Effector memory CD8-positive, alpha-beta T cell (primary cell): ENCODE measurements around the gene PIK3R6.
"Not testable (repeated sequence)": the region's sequence is repeated elsewhere in the genome, so short reads cannot be mapped to it uniquely, and the experiment has no call there.

Source experiments
- ATAC-seq: fragments of 150-1000 bp; cut with Tn5 transposase; replicated peaks from 2 replicates; pipeline ENCODE4 v1.10.0; 2021; ENCODE audit warnings: mild to moderate bottlenecking, moderate library complexity
- DNase-seq, 3 experiments: peaks; one replicate each; pipeline ENCODE4 v3.0.0; 2021
- H3K27ac Mint-ChIP-seq, 2 donors: one replicate each; pipeline ENCODE4 v1.8.0; 2022; ENCODE audit warnings: mild to moderate bottlenecking in 2 of 2, mixed read lengths in 2 of 2, moderate library complexity in 2 of 2
- H3K27me3 Mint-ChIP-seq, 2 donors: one replicate each; pipeline ENCODE4 v1.8.0; 2022; ENCODE audit warnings: mixed read lengths in 2 of 2
- H3K36me3 Mint-ChIP-seq: one replicate; pipeline ENCODE4 v1.8.0; 2022; ENCODE audit warnings: mild to moderate bottlenecking, moderate library complexity, mixed read lengths; ENCODE audit not compliant: insufficient read depth
- H3K4me1 Mint-ChIP-seq, 2 donors: one replicate each; pipeline ENCODE4 v1.8.0; 2022; ENCODE audit warnings: low read depth in 2 of 2, mixed read lengths in 2 of 2
- H3K4me3 Mint-ChIP-seq, 2 donors: one replicate each; pipeline ENCODE4 v1.8.0; 2022; ENCODE audit warnings: mild to moderate bottlenecking in 2 of 2, mixed read lengths in 2 of 2, moderate library complexity in 2 of 2
- H3K9me3 Mint-ChIP-seq, 2 donors: one replicate each; pipeline ENCODE4 v1.8.0; 2022; ENCODE audit warnings: mixed read lengths in 2 of 2

Gene PIK3R6

DNA sequence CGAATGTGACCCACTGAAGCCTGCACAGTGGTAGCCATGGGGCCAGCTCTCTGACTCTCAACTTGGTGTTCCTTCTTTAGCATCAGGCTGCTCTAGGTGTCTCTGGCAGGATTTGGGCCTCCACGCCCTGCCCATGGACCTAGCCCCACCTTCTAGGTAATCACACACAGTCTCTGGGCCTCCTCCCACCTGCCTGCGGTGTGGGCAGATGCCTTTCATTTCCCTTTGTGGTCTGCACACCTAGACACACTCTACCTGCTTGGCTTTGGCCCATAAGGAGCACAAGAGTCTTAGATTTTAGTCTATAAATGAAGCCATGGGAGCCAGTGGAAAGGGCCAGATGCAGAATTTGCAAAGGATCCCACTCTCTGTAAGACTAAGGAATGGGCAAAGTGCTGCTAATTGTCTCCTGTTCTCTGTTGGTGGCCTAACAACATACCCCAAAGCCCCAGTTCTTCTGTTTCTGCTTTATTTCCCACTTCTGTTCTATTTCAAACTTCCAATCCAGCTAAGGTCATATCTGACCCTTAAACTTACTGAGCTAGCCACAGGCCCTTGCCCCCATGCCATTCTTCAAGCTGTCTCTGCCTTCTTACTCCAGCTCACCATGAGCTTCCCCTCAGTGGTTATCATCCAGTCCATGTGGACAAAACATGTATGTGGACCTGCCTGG is 61.1 kb downstream of the PIK3R6 start:
- peaks cover 3 to 9% of the 10 kb centered on the region in 2 donors for H3K27me3 Mint-ChIP-seq
- DNase-seq (no peak), ATAC-seq (no peak)
- H3K4me3 Mint-ChIP-seq = no peak overlapping the region
- peaks cover 0 to 3% of the 10 kb centered on the region in 2 donors for H3K4me1 Mint-ChIP-seq
- H3K27ac Mint-ChIP-seq = peak overlapping the region in 1 of 2 donors; percentile 62
- H3K9me3 Mint-ChIP-seq = no peaks in the 10 kb centered on the region
- H3K36me3 Mint-ChIP-seq = no peaks in the 10 kb centered on the region

DNA sequence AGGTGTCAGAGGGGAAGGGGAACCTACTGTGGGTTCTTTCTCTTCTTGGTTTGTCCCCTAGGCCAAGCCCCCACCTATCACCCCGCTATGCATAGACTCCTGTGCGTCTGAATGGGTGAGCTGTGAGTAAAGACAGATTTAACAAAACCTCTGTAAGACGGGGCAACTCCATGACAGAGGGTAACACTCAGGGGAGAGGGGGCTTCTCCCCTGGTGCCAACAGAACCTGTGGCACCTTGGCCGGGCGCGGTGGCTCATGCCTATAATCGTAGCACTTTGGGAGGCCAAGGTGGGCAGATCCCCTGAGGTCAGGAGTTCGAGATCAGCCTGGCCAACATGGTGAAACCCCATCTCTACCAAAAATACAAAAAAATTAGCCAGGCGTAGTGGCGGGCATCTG is 62.1 kb downstream of the PIK3R6 start:
- H3K4me3 Mint-ChIP-seq, H3K4me1 Mint-ChIP-seq, DNase-seq, ATAC-seq, H3K27me3 Mint-ChIP-seq, H3K36me3 Mint-ChIP-seq, H3K27ac Mint-ChIP-seq, H3K9me3 Mint-ChIP-seq: not testable (repeated sequence)

DNA sequence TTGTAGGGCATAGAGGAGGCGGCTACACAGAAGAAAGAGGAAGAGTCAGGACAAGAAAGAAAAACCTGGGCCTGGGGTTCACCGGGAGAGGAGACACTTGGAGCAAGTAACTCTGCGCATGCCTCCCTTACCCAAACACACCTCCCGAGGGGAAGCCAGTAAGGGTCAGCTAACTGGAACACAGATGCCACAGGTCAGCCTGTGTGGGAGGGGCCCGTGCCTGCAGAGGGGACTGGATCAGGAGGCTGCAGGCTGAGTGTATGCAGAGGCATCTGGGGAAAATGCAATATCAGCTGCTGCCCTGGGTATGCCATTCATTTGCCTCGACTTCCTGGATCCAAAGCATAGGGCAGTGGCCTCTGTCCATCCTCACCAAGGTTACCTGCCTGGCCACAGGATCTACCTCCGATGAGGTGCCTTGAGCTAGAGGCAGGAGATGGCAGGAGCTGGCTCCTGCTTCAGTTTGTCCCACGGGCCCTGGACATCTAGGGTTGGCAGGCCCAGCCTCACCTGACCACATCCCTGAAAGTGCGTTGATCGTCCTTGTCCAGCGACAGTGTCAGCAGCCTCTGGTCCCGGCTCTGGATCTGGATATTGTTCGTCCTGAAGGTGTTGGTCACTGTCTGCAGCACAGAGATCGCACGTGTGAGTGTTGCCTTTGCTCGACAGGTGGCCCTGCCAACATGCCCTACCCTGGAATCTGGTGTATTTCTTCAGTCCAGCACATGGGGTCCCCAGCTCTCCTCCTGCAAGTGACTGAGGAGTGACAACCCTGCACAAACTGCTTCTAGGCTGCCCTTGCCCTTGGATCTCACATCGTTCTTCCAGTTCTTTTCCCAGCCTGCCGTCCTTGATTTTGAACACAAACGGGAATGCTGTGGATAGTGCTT is 63.7 kb downstream of the PIK3R6 start:
- Mint-ChIP-seq H3K27me3 (peaks cover 0 to 9% of the 10 kb centered on the region in 2 donors), H3K4me3 (no peak overlapping the region), H3K27ac (peak overlapping the region in 1 of 2 donors; percentile 72), H3K4me1 (peaks cover 0 to 3% of the 10 kb centered on the region in 2 donors), H3K9me3 (no peaks in the 10 kb centered on the region), H3K36me3 (no peaks in the 10 kb centered on the region)
- DNase-seq (no peak), ATAC-seq (no peak)

DNA sequence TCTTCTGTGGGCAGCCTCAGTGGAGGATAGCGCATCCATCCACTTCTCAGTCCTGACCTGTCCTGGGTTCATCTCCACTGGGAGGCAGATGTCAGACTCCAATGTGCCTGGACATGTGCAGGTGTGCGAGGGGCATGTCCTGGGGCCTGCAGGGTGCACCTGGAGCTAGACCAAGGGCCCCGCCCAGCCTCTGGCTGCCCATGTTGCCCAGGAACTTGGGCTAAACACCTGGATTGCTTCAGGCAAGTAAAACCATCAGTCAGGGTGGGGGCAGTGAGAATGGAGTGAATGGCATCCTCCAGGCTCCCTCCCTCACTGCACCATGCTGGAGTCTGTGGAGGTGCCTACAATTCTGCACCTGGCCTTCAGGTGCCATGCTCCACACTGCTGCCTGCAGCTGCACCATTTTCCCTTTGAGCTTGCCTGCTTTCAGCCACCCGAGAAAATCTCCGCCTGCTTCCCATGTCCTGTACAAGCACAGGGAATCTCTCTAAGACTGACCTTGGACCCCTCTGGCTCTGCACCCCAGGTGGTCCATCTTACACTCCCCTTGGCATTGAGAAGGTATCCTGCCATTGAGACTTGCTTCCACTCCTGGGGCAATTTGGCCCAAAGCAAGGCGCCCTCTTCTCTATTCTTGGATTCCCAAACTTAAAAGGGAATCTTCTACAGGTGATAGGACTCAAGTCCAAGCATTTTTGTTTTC is 66.2 kb downstream of the PIK3R6 start:
- DNase-seq = no peak
- Mint-ChIP-seq H3K4me3 (no peak overlapping the region), H3K9me3 (no peaks in the 10 kb centered on the region), H3K27ac (no peak overlapping the region), H3K4me1 (no peaks in the 10 kb centered on the region), H3K36me3 (no peaks in the 10 kb centered on the region), H3K27me3 (peaks cover 6 to 8% of the 10 kb centered on the region in 2 donors)
- no peak for ATAC-seq

DNA sequence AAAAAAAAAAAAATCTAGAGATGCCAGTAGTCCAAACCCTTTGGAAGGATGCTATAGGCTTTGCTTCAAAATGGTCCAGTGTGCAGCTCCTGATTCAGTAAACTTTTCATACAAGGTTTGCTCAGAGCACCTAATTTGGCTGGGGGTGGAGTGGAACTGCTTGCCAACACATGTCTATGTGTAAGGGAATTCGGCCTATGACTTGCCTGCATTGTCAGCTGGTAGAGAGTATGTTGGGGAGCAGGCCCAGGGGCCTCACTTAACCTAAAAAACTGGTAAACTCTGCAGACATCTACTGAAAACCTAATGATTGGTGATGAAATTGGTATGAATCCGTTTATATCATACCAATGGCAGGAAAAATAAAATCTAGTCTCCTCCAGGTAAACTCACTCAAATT is 66.8 kb downstream of the PIK3R6 start:
- no peaks in the 10 kb centered on the region for H3K4me1 Mint-ChIP-seq
- ATAC-seq (no peak), DNase-seq (no peak)
- no peak overlapping the region for H3K4me3 Mint-ChIP-seq
- H3K27me3 Mint-ChIP-seq = peaks cover 6 to 8% of the 10 kb centered on the region in 2 donors
- no peaks in the 10 kb centered on the region for H3K9me3 Mint-ChIP-seq
- H3K27ac Mint-ChIP-seq = no peak overlapping the region
- no peaks in the 10 kb centered on the region for H3K36me3 Mint-ChIP-seq

DNA sequence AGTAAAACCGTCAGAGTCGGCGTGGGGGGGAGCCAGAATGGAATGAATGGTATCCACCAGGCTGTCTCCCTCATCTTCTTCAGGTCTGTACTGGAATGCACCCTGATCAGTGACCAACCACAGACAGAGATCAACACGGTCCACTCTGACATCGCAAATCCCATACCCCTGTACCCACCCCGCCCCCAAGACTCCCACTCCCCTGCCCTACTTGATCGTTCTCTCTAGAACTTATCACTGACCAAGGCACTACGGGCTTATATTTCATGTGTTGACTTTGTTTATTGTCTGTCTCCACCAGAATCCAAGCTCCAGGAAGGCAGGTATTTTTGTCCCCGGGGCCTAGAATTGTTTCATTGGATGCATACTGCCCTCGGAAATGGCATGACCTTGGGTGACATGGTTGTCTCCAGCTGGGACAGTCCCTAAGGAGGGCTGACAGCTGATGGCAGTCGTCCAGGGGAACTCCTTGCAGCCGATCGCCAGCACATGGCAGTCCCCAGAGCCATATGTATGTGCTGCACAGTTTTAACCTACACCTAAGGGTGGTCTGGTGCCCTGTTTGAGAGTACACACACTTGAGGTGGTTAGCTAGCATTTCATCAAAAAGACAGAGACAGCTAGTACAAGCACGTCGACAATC is 67.8 kb downstream of the PIK3R6 start:
- Mint-ChIP-seq H3K27ac (no peak overlapping the region), H3K9me3 (no peaks in the 10 kb centered on the region), H3K4me1 (no peaks in the 10 kb centered on the region), H3K36me3 (no peaks in the 10 kb centered on the region), H3K4me3 (no peak overlapping the region), H3K27me3 (peaks cover 6 to 8% of the 10 kb centered on the region in 2 donors)
- DNase-seq (no peak), ATAC-seq (no peak)

DNA sequence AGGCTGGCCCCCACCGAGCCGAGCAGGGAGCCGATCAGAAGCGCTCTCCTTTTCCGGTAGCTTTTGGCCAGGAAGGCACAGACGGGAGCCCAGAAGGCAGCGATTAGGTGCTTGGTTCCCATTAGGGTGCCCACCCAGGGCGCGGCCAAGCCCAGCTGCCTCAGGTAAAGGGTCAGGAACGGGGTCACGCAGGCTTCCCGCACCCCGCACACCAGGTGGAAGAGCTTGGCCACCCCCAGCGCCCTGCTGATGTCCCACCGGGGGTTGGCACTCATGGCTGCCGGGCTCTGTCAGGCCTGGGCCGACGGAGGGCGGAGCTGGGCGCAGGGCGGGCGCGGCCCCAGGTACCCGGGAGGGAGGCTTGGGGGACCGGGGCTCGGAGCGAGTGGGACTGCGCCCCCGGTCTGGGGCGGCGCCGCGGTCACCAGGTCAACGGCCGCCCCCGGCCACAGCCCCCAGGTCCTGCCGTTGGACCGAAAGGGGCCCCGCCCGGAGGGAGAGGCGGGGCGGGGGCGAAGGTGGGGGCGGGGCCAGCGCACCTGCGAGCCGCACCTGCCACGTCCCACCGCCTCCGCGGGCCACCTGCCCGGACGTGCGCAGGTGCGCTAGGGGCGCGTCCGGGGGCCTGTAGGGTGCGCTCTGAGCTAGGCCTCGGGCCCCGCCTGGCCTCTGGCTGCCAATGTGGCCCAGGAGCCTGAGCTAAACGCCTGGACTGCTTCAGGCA is 68.5 kb downstream of the PIK3R6 start, which contains the start of gene MFSD6L:
Gene MFSD6L, minus strand, starts transcription at position 520 of the 724 bp plus-strand sequence. Its CDS starts 245 bp downstream, at position 275.
- ATAC-seq (no peak), DNase-seq (no peak)
- no peaks in the 10 kb centered on the region for H3K36me3 Mint-ChIP-seq

DNA sequence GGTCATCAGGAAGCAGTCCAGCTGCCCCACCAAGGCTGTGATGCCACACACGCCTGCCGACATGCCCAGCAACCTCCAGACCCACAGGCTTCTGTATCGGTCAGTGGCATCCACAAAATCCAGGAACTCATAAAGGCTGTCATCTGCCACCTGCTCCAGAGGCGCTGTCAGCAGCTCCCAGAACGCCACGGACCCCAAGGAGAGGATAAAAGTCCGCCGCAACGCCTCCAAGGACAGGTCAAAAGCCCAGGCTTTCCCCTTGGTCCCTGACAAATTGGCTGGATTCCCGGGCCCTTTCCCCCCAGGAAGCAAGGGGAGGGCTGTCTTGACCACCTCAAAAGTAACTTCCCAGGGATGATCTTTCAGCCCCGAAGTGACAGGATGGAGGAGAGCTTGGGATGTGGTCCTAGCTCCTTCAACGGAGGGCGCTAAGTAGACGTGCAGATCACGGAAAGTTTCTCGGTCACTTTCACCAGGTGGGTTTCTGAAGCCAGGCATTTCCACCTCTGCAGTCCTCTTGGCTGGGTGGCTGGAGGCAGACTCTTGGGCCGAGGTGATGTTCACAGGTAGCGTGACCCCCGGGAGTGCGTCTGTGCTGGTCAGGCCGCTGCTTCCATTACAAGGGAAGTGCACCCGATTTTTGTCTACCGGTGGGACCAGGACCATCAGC is 69.2 kb downstream of the PIK3R6 start:
- DNase-seq (no peak), ATAC-seq (no peak)
- no peak overlapping the region for H3K4me3 Mint-ChIP-seq
- no peaks in the 10 kb centered on the region for H3K4me1 Mint-ChIP-seq
- no peaks in the 10 kb centered on the region for H3K9me3 Mint-ChIP-seq
- H3K27ac Mint-ChIP-seq = no peak overlapping the region
- H3K36me3 Mint-ChIP-seq = no peaks in the 10 kb centered on the region
- peaks cover 6 to 8% of the 10 kb centered on the region in 2 donors for H3K27me3 Mint-ChIP-seq

More for the DNA sequence above, 68.5 kb downstream of the PIK3R6 start, which contains the start of gene MFSD6L:
- no peaks in the 10 kb centered on the region for H3K4me1 Mint-ChIP-seq
- no peak within 1 kb of the TSS for H3K27ac Mint-ChIP-seq
- H3K9me3 Mint-ChIP-seq = no peaks in the 10 kb centered on the region
- no peak within 1 kb of the TSS for H3K4me3 Mint-ChIP-seq
- H3K27me3 Mint-ChIP-seq = peaks cover 6 to 8% of the 10 kb centered on the region in 2 donors

DNA sequence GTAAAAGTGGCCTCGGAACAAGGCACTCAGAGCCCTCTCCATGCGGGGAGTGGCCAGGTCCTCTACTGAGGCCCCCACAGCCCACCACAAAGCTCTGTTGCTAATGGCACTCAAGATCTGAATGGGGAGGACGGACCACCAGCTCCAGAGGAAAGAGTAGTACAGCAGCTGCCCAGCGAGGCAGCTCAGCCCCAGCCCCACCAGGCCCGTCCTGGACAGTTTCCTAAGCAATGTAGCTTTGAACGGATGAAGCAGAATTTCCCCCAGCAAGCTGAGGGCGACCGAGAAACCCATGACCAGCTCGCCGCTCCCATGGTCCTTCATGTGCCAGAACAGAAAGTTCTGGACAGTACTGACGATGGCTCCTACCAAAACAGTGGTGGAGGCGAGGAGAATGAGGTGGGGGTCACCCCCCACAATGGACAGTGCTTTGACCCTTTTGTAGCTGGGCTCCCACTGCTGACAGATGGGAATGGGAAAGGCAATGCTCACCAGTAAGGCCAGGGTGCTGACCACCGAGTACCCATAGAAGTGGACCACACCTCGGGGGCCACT is 69.8 kb downstream of the PIK3R6 start:
- ATAC-seq (no peak), DNase-seq (no peak)
- no peaks in the 10 kb centered on the region for H3K9me3 Mint-ChIP-seq
- no peaks in the 10 kb centered on the region for H3K4me1 Mint-ChIP-seq
- H3K36me3 Mint-ChIP-seq = no peaks in the 10 kb centered on the region
- H3K27me3 Mint-ChIP-seq = peaks cover 6 to 8% of the 10 kb centered on the region in 2 donors
- H3K27ac Mint-ChIP-seq = no peak overlapping the region
- H3K4me3 Mint-ChIP-seq = no peak overlapping the region

DNA sequence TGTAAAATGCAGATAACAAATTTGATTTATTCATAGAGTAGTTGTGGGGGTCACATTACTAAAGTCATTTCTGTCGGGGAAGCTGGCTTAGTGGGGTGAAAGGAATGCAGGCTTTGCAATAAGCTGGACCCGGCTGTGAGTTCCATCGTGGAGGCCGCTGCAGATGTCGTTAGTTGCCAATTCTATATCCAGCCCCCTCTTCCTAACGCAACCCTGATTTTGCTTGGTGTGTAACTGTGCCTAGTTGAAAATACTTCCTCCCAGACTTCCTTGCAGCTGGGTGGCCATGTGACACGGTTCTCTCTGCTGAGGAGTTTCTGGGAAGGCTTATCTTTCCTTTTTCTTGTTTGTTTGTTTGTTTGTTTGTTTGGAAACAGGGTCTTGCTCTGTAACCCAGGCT is 72.8 kb downstream of the PIK3R6 start:
- Mint-ChIP-seq H3K4me3 (no peak overlapping the region), H3K27ac (no peak overlapping the region), H3K27me3 (peaks cover 13 to 14% of the 10 kb centered on the region in 2 donors), H3K9me3 (no peaks in the 10 kb centered on the region), H3K4me1 (no peaks in the 10 kb centered on the region), H3K36me3 (no peaks in the 10 kb centered on the region)
- DNase-seq (no peak), ATAC-seq (no peak)

DNA sequence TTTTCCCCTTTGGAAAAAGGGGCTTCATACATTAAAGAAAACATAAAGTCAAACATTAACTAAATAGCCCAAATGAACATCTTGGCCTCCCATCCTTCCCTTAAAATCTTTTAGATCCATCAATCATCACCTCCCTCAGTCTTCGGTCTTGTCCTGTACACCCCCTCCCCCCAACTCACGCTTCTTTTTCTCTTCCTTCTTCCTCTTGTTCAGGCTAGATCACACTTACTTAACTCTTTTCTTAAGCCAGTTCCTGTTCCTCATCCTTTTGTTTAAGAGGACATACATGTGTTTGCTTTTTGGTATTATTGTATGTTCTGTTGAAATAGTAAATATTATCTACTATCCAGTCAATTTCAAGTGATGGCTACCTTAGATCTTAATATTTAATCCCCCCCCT is 73.8 kb downstream of the PIK3R6 start:
- no peaks in the 10 kb centered on the region for H3K9me3 Mint-ChIP-seq
- H3K36me3 Mint-ChIP-seq = no peaks in the 10 kb centered on the region
- no peaks in the 10 kb centered on the region for H3K4me1 Mint-ChIP-seq
- no peak for ATAC-seq
- no peak overlapping the region for H3K4me3 Mint-ChIP-seq
- peaks cover 15 to 19% of the 10 kb centered on the region in 2 donors for H3K27me3 Mint-ChIP-seq
- no peak for DNase-seq
- H3K27ac Mint-ChIP-seq = no peak overlapping the region

DNA sequence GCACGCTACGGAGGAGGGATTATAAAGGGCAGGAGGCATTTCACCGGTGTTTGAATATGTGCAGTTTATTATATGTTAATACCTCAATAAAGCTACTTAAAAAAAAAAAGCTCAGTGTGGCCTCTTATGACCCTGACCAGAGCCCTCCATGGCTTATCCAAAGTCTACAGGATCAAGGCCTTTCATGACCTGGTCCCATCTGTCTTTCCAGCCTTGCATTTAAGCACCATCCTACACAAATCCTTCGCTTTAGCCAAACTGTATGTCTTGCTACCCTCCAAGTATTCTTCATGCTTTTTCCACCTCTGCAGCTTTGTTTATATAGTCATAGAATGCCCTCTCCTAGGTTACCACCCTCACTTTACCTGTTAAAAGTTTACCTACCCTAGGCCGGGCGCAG is 74.8 kb downstream of the PIK3R6 start:
- Mint-ChIP-seq H3K9me3 (no peaks in the 10 kb centered on the region), H3K36me3 (no peaks in the 10 kb centered on the region), H3K27ac (peak overlapping the region in 1 of 2 donors; percentile 26), H3K4me1 (no peaks in the 10 kb centered on the region), H3K4me3 (no peak overlapping the region), H3K27me3 (peaks cover 15 to 18% of the 10 kb centered on the region in 2 donors)
- ATAC-seq = no peak
- no peak for DNase-seq
